Adipose tissue (tissue), 3 donors: Measurements from ENCODE around the gene RACK1. TPM values are rescaled to one million over a fixed set of nuclear protein-coding genes. Genes with fewer than 3 reads are reported as not detected.
"Not testable (repeated sequence)": the region's sequence is repeated elsewhere in the genome, so short reads cannot be mapped to it uniquely, and the experiment has no call there.

Experiments used
- H3K27ac ChIP-seq: one replicate; pipeline ENCODE4 v1.5.1; 2013; ENCODE audit warnings: low read depth, low read length
- WGBS, 3 donors: extraction: QIAGEN DNeasy Blood & Tissue Kit; methylation state at CpG; one replicate each; pipeline ENCODE4 v1.1.7; 2013; 5-methylcytosine and 5-hydroxymethylcytosine counted together
- polyA plus RNA-seq, 3 donors: library from polyadenylated mRNA; stranded (reverse); fragments of 200-250 nt; gene quantifications; one replicate each; pipeline ENCODE4 v1.2.3, GENCODE V29; 2013
- donor health status: healthy with polysubstance abuse.
- donor health status: Bipolar disorder and iron deficiency.
- donor health status: healthy.

The RACK1 gene
- polyA plus RNA-seq: 1,000 to 10,000 TPM; 2,124 to 2,647 (median 2,643) TPM

DNA sequence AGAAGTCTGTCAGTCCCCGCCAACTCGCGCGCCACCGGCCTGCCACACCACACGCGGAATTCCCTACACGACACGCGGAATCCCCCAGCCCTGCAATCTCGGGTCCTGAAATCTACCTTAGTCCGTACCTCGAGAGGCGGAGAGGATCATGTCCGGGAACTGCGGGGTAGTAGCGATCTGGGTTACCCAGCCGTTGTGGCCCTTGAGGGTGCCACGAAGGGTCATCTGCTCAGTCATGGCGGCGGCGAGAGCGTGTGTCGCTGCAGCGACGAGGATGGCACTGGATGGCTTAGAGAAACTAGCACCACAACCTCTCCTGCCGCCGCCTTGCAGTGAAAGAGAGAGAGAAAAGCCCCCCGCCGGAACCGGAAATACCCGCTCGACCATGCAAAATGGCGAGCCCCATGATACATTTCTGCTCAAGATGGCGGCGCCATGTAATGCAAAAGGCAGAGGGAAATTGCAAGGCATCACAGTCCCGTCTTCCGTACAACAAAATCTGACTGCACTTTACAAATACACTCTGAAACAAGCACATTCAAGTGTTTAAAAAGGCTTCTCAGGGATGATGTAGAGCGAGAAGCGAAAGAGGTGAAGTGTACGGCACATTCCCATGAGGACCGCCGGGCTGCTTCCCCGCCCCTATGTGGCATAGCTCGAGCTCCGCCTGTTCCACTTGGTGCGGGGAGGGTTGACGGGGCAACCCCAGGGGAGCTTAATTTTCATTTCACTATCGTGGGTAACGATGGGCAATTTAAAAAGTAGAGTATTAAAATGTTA is at the start of gene RACK1:
Gene RACK1 (minus strand): TSS at position 343 of the 780 bp plus-strand sequence. CDS start 106 bp downstream, at position 237.
- 0 to 1% (median 0%) methylated on average over 50 of the region's 50 CpGs for WGBS, 3 donors
- peak within 1 kb of the TSS; percentile 71 for H3K27ac ChIP-seq

DNA sequence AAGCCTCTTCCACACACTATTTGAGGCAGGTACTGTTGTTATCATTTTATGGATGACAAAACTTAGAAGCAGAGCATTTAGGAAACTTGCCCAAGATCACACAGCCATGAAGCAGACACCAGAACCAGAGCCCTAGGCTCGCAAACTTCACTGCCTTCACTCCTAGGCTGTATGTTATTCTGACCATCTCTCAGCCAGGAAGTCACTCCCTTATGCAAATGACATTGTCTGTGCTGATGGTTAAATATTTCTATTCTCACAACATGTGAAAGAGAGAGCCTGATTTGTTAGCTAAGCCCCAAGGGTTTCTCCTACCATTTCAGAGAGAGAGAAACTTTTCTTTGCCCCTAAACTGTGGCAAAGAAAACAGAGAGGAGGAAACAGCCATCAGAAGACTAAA is 43.6 kb upstream of the RACK1 start:
- WGBS, 3 donors: 76 to 89% (median 85%) methylated on average over 1 of the region's 1 CpG

DNA sequence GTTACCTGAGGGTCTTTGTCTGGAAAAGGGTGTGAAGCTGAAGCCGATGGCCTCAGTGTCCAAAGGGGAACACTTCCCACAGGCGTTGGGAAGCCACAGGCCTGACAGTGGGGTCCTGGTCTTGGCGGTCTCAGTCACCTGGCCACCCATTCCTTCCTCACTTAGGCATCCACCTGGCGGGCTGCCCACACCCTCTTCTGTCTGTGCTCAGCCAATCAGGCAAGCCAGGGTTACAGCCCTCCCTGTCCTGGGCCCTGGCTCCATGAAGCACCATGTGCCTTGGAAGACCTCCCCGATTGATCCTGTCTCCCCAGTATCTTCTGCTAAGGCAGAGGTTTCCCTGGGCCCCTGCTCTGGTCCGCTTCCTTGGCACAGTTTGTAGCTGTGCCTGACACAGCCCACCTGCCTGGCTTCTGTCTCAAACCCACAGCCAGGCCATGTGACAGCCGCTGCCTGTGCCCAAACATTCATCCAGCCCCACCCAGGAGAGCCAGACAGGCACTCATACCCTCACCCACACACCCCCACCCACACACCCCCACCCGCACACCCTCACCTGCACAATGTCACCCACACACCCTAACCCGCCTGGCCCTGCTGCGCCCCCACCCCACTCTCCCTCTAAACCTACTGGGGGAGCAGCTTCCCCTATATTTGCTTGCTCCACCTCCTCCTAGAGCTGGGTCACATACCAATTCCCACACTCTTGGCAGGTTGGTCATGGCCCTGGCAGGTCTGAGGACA is 42.4 kb upstream of the RACK1 start:
- H3K27ac ChIP-seq: not testable (repeated sequence)
- 91 to 96% (median 94%) methylated on average over 10 of the region's 10 CpGs for WGBS, 3 donors

More for the DNA sequence above, 43.6 kb upstream of the RACK1 start:
- not testable (repeated sequence) for H3K27ac ChIP-seq

DNA sequence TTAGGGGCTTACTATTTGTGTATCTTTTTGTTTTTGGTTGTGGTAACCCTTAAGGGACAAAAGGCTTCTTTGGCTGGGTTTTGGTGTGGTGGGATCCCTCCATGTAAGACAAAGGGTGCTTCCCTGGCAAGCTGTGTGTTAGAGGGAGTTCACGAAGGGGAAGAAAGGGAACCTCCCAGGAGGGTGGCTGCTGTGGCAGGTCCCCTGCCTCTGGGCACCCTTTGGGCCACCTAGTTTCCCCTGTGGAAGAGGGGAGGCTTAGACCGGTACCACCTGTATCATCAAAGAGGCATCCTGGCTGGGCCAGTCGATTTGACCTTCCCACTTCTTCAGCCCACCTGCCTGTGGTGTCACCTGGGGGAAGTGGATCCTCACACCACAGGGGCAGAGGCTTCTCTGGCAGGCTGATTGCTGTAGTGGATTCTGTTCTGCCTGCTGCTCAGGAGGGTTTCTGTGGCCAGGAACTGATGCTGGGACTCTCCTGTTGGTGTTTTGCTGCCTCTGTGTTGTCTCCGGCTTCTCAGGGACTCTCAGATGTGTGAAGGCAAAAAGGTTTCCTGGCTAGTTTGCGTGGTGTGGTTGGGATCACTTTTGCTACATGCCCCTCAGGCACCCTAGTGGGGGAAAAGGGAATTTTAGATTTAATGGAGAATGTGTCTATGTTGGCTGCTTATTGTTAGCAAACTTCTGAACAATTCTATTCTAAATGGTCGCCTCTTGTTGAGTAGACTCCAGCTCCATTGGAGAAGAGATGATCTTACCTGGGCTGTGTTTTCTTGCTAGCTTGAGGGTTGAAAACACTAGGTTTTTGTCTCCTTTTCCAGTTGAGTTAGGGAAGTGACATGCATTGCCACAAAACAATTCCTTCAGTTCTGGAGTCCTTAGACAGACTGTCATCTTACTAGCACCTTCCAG is 40.4 kb upstream of the RACK1 start:
- WGBS, 3 donors: 64 to 71% (median 66%) methylated on average over 4 to 5 of the region's 6 CpGs
- H3K27ac ChIP-seq: not testable (repeated sequence)

DNA sequence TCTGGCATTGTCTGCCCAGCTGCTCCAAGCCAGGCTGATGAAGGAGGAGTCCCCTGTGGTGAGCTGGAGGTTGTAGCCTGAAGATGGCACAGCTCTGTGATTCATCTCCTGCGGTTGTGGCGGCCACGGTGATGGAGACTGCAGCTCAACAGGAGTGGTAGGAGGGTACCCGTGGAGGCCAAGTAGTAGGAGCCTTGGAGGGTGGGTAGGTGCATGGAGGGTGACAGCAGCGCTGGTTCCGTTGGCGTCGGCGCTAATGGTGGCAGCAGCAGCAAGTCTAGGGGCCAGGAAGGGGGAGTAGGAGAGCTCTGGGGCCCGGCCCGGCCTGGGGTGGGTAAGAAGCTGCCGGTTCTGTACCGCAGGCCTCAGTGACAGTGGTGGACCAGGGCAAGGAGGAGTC is 39.6 kb upstream of the RACK1 start:
- WGBS, 3 donors: 77 to 85% (median 83%) methylated on average over 12 to 13 of the region's 13 CpGs
- H3K27ac ChIP-seq: no peak overlapping the region

DNA sequence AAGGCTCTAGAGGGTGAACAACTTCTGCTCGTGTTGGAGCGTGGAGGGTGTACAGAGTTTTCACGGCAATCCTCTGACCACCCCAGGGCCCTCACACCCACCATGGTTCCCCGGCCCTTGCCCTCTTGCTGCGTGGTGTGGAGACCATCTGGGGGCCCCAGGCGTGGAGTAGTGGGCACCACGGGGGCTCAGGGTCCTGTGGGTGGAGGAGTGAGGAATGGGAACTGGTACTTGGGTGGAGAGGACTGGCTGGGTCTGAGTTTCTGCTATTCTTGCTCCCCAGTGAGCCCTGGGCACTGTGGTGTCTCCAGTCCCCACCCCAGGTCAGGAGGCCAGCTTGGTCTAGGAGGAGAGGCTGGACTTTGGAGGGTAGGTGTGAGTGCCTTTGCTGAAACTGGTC is 39.2 kb upstream of the RACK1 start:
- 88 to 90% (median 89%) methylated on average over 7 of the region's 7 CpGs for WGBS, 3 donors
- H3K27ac ChIP-seq: no peak overlapping the region

DNA sequence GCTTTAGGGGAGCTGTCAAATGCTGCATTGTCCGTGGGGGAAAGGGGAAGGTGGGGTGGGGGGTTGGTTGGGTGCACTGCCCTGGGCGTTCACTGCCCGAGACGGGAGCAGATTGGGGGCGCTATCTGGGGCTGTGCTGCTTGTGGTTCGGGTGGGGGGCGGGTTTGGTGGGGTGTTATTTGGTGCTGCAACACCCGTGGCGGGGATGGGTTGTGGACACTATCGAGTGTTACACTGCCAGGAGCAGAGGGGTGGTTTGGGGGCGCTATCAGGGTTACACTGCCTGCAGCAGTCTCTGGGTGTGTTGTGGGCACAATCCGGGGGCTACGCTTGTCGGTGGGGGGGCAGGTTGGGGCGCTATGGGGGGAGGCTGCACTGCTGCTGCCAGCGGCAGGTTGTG is 38.7 kb upstream of the RACK1 start:
- WGBS, 3 donors: 80 to 89% (median 88%) methylated on average over 15 to 16 of the region's 16 CpGs
- H3K27ac ChIP-seq: not testable (repeated sequence)

DNA sequence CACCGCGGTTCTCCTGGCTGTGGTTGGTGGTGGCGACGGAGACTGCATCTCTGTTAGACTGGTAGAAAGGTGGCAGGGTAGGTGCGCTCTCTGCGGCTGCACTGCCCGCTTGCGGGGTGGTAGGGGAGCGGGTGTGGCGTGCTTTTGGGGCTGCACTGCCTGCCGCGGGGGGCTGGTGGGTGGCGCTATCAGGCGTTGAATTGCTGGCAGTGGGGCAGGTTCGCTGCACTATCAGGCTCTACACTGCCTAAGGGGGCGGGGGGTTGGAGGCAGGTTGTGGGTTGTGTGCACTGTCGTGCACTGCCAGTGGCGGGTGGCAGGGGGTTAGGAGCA is 38.2 kb upstream of the RACK1 start:
- 90 to 94% (median 91%) methylated on average over 18 of the region's 18 CpGs for WGBS, 3 donors

DNA sequence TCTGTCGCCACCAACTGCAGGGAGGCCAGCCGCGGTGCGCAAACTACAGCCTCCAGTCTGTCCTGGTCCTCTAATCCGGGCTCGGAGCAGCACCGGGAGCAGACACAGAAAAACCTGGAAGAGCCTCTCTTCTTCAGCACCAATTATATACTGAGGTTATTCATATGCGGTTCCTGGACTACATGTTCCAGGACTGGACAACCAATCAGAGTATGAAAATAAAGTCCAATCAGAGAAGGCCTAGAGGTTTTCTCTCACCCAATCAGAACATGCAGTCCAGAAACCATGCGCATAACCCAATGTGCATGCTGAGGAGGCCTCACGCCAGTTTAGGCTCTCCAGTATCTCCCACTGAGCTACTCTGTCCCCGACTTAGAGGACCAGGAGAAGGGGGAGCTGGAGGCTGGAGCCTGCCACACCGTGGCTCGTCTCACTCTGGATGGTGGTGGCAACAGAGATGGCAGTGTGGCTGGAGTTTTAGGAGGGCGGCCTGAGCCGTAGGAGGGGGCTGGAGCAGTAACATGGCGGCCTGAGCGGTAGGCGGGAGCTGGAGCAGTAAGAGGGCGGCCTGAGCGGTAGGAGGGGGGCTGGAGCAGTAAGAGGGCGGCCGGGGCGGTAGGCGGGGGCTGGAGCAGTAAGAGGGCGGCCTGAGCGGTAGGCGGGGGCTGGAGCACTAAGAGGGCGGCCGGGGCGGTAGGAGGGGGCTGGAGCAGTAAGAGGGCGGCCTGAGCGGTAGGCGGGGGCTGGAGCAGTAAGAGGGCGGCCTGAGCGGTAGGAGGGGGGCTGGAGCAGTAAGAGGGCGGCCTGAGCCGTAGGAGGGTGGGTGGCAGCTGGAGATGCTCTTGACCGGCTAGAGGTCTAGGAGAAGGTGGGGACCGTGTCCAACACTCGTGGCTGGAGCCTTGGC is 37.6 kb upstream of the RACK1 start:
- WGBS, 3 donors: 89 to 95% (median 92%) methylated on average over 40 of the region's 40 CpGs
- H3K27ac ChIP-seq: no peak overlapping the region

More for the DNA sequence above, 38.2 kb upstream of the RACK1 start:
- H3K27ac ChIP-seq: no peak overlapping the region

DNA sequence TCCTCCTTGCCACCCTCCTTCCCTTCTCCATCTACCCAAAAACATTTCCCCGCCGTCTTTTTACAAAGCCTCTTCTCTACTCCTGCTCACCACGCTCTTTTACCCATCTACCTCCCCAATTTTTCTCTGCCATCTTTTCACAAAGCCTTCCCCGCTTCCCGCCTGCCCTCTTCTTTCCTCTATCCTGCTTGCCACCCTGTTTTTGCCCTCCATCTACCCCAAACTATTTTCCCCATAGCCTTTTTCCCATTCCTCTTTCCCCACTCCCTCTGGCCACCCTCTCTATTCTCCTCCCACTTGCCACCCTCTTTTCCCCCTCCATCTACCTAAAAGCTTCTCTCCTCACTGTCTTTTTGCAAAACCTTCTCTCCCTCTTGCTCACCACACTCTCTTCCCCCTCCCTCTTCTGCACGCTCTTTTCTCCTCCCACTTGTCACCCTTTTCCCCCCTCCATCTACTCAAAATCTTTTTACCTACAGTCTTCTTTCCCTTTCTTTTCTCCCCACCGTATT is 36.6 kb upstream of the RACK1 start:
- WGBS, 3 donors: 82 to 91% (median 91%) methylated on average over 7 of the region's 7 CpGs
- no peak overlapping the region for H3K27ac ChIP-seq

DNA sequence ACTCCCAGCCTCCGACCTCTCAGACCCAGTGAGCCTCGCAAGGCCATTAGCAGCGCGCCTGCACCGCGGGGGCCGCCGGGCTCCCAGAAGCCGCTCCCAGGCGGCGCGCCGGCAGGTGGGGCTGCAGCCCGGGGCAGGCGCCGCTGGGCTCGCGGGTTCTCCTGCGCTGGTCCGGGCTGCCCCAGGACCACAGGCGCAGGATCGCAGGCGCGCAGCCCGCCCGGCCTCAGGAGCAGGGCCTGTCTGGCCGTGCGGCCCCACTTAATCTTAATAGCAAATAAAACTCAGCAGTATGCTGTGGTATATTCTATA is 29.7 kb upstream of the RACK1 start:
- WGBS, 3 donors: 18 to 53% (median 45%) methylated on average over 27 to 28 of the region's 28 CpGs
- H3K27ac ChIP-seq: not testable (repeated sequence)

DNA sequence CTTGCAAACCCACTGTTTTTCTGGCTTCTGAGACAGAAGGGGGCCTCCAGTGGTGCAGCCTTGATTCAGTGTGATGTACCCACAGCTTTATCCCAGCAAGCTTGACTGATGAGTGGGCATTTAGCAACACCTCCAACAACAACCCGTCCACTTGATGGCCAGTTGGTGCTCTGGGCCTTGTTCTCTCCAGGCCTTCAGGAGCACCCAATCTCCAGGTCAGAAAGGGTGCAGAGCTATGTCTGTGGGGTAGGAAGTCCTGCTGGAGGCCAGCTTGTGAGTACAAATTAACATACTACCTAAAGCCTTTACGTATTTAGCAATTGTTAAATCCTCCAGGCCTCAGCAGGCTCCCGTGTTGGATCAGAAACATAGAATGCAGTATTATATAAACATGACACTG is 27.4 kb upstream of the RACK1 start:
- no peak overlapping the region for H3K27ac ChIP-seq
- WGBS, 3 donors: 88 to 94% (median 91%) methylated on average over 3 of the region's 3 CpGs

DNA sequence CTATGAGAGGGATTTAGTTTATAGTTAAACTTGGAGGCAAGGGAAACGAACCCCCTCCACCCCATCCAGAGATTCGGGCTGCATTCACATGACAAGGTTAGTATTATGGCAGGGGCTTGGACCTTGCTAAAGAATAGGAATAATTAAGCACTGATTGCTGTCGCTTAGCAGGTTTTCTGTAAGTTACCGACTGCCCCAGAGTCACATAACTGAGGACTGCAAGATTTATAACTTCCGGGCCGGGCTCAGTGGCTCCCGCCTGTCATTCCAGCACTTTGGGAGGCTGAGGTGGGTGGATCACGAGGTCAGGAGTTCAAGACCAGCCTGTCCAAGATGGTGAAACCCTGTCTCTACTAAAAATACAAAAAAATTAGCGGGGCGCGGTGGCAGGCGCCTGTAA is 24.2 kb upstream of the RACK1 start:
- WGBS, 3 donors: 78 to 87% (median 85%) methylated on average over 12 of the region's 12 CpGs
- H3K27ac ChIP-seq: not testable (repeated sequence)

DNA sequence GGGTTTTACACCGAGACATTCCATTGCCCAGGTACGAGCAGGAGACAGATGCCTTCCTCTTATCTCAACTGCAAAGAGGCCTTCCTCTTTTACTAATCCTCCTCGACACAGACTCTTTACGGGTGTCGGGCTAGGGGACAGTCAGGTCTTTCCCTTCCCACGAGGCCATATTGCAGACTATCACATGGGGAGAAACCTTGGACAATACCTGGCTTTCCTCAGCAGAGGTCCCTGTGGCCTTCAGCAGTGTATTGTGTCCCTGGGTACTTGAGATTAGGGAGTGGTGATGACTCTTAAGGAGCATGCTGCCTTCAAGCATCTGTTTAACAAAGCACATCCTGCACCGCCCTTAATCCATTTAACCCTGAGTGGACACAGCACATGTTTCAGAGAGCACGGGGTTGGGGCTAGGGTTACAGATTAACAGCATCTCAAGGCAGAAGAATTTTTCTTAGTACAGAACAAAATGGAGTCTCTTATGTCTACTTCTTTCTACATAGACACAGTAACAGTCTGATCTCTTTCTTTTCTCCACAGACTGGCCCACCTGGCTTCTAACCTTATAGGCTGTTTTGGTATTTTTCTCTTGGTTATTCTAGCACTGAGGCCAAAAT is 23.7 kb upstream of the RACK1 start:
- 59 to 67% (median 65%) methylated on average over 8 of the region's 8 CpGs for WGBS, 3 donors
- H3K27ac ChIP-seq: not testable (repeated sequence)

DNA sequence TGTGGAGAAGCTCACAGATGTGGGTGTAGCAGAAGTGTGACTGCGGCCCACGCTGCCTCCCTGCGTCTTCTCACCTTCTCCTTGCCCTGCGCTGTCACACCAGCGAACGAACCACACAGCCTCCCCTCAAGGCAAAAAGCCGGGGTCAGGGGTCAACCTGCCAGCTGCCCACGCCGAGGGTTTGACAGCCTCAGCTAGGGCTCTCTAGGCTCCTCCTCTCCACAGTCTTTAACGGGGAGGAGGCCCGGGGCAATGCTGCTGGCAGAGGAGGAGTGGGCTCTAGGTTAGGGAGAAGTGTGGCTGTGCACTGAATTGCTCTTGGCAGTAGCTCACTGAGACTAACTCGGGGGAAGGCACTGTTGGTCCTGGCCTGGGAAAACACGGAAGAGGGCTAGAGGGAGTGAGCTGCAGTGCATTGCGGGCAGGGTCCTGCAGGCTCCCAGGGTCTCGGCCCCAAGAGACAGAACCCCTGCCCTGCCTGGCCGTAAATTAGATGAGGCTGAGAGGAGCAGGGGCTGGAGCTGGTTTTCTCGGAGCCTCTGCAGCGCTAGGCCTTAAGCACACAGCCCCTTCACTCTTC is 21.5 kb upstream of the RACK1 start:
- H3K27ac ChIP-seq: no peak overlapping the region
- 79 to 83% (median 80%) methylated on average over 18 of the region's 18 CpGs for WGBS, 3 donors

DNA sequence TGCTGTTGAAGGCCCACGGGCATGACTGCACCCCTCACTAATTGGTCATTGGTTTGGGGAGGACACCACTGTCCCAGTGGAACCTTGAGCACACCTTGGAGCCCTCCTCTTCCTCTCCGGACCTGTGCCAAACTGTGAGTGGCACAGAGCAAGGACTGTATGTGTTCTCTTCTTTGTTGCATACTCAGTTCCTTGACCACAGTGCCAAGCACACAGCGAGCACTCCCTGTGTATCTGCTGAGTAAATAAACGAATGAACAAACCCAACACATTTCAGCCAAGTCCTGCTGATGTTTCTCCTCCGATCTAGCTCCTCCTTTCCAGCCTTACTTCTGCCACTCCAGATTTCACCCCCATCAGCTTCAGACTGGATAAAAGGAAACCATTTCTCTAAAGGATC is 19.9 kb upstream of the RACK1 start:
- 61 to 80% (median 66%) methylated on average over 5 of the region's 5 CpGs for WGBS, 3 donors

More for the DNA sequence above, 19.9 kb upstream of the RACK1 start:
- no peak overlapping the region for H3K27ac ChIP-seq
